ENCODE measurements around the gene CARD11. TPM values are rescaled to one million over a fixed set of nuclear protein-coding genes. Genes with fewer than 3 reads are reported as not detected.

Gene CARD11
- total RNA-seq, 1 donor from 2014 or later, result 9.3 TPM

DNA sequence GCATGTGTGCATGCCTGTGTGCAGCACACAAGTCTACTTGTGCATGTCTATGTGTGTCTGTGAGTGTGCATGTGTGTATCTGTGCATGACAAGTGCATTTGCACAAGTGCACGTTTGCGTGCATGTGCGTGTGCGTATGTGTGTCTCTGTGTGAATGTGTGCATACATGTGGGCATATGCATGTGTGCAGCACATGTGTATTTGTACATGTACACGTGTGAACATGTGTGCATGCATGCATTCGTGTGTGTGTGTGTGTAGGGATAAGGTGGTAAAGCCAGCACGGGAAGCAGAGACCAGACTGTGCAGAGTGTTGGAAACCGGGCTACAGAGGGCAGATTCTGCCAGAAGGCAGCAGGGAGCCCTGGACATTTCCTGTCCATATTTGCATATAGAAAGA, 163.6 kb downstream of the CARD11 start:
- H3K27ac Mint-ChIP-seq, result no peak overlapping the region
- H3K4me3 Mint-ChIP-seq, result no peak overlapping the region
- DNase-seq (ENCODE audit: low spot score in 2 of 2, unreplicated experiment in 2 of 2), result no peak
- no peaks in the 10 kb centered on the region for H3K36me3 Mint-ChIP-seq
- TF ChIP-seq, protein P1, sequence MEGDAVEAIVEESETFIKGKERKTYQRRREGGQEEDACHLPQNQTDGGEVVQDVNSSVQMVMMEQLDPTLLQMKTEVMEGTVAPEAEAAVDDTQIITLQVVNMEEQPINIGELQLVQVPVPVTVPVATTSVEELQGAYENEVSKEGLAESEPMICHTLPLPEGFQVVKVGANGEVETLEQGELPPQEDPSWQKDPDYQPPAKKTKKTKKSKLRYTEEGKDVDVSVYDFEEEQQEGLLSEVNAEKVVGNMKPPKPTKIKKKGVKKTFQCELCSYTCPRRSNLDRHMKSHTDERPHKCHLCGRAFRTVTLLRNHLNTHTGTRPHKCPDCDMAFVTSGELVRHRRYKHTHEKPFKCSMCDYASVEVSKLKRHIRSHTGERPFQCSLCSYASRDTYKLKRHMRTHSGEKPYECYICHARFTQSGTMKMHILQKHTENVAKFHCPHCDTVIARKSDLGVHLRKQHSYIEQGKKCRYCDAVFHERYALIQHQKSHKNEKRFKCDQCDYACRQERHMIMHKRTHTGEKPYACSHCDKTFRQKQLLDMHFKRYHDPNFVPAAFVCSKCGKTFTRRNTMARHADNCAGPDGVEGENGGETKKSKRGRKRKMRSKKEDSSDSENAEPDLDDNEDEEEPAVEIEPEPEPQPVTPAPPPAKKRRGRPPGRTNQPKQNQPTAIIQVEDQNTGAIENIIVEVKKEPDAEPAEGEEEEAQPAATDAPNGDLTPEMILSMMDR (IDR thresholded peaks at IDR 0.05; ENCODE audit: unreplicated experiment), result no peak
- H3K27me3 Mint-ChIP-seq (ENCODE audit: low read depth), result no peaks in the 10 kb centered on the region
- H3K9me3 Mint-ChIP-seq, result no peaks in the 10 kb centered on the region
- peaks cover 11% of the 10 kb centered on the region for H3K4me1 Mint-ChIP-seq

DNA sequence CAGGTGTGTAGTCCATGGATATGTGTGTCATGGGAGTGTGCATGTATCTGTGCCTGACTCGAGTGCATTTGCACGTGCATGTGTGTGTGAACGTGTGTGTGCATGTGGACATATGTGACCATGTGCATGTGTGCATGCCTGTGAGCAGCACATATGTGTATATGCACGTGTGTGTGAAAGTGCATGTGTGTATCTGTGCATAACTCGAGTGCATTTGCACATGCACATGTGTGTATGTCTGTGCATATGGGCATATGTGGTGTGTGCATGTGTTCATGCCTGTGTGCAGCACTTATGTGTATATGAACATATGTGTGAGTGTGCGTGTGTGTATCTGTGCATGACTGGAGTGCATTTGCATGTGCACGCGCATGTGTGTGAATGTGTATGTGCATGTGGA, 164.3 kb downstream of the CARD11 start:
- H3K4me1 Mint-ChIP-seq, result peaks cover 11% of the 10 kb centered on the region
- TF ChIP-seq, protein P1 (IDR thresholded peaks at IDR 0.05; ENCODE audit: unreplicated experiment), result no peak
- H3K9me3 Mint-ChIP-seq, result no peaks in the 10 kb centered on the region
- no peak overlapping the region for H3K4me3 Mint-ChIP-seq
- H3K36me3 Mint-ChIP-seq, result no peaks in the 10 kb centered on the region
- DNase-seq (ENCODE audit: low spot score in 2 of 2, unreplicated experiment in 2 of 2), result no peak
- no peak overlapping the region for H3K27ac Mint-ChIP-seq
- no peaks in the 10 kb centered on the region for H3K27me3 Mint-ChIP-seq (ENCODE audit: low read depth)

DNA sequence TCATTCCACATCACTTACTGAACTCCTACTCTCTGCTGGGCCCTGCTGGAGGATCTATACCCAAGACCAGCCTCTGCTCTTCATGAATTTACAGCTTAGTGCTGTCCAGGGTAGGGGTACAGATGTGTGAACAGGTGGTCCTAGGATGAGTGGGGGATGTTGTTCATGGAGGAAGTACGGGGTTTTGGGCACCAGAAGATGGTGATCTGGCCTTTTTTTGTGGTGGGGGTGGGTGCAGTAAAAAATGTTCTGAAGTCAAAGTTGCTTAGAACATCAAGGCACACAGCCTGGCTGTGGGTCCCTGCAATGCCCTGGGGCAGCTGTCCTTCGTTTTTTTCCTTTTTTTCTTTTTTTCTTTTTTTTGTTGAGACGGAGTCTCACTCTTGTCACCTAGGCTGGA, 165.4 kb downstream of the CARD11 start:
- TF ChIP-seq, protein P1 (IDR thresholded peaks at IDR 0.05; ENCODE audit: unreplicated experiment), result no peak
- no peaks in the 10 kb centered on the region for H3K36me3 Mint-ChIP-seq
- H3K4me3 Mint-ChIP-seq, result no peak overlapping the region
- H3K27ac Mint-ChIP-seq, result no peak overlapping the region
- H3K9me3 Mint-ChIP-seq, result no peaks in the 10 kb centered on the region
- no peak for DNase-seq (ENCODE audit: low spot score in 2 of 2, unreplicated experiment in 2 of 2)
- no peaks in the 10 kb centered on the region for H3K27me3 Mint-ChIP-seq (ENCODE audit: low read depth)
- peaks cover 14% of the 10 kb centered on the region for H3K4me1 Mint-ChIP-seq

DNA sequence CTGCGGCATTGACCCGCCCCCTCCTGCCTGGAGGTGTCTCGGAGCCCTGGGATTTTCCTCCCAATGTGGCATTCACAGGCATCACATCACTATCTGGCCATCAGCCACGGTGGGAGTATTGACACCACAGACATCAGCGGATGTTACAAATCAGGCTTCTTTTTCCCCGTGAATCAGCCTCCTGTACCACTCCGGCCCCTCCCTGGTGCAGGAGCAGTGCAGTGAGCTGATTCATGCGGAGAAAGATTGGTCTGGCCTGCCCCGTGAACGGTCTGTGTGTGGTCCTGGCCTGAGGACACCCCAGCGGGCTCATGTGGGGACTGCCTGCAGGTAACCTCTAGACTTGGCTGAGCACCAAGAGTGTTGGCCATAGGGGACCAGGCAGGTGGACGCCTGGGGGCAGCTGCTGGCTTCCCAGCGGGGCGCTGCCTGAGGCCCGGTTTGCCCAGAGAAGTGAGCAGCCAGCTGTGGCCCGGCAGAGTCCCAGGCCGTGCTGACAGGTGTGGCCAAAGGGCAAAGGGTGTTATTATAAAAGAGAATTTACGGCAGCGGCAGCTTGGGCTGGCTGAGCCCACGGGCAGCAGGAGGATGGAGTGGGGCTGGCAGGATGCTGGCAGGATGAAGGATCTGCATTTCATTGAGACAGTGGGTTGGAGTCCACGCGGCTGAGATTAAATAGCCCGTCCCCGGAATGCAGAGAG, 167.5 kb downstream of the CARD11 start:
- Mint-ChIP-seq H3K27ac (no peak overlapping the region), H3K36me3 (no peaks in the 10 kb centered on the region), H3K4me3 (no peak overlapping the region), H3K4me1 (peaks cover 17% of the 10 kb centered on the region), H3K27me3 (ENCODE audit: low read depth) (no peaks in the 10 kb centered on the region), H3K9me3 (no peaks in the 10 kb centered on the region)
- no peak for DNase-seq (ENCODE audit: low spot score in 2 of 2, unreplicated experiment in 2 of 2)
- TF ChIP-seq, protein P1 (IDR thresholded peaks at IDR 0.05; ENCODE audit: unreplicated experiment), result no peak

DNA sequence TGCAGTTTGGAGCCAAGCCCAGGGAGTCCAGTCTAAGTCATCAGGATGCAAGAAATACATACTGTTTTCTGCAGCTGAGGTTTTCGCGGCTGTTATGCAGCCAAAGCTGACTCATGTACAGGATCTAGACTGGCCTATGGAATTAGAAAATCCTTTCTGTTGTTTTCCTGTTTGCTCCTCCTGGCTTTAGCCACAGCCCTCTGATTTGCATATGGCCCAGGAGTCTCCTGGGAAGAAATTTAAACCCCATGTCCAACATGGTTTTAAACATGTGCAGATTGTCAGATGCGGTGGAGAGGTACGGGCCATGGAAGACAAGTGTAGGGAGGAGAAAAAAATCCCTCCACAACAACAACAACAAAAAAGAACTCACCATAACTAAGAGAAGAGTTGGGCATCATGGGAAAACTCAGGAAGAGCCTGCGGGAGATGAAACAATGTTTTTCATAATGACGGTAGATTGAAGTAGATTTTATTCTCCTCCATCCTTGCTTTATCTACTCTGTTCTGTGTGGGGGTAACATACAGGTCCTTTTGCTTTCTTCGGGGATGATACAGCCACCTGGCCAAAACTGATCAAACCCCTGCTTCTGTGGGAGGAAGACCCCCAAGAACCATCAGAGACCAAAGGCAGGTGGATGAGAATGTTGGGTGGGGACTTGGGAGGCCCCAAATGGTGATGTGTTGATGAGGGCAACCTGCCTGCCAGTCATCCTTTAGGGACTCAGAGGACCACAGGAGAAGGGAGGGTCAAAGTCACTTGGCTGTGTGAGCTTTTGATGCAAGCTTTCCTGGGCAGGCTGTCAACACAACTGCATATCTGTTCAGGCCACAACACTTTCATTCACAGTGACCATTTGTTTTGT, 169.7 kb downstream of the CARD11 start:
- TF ChIP-seq, protein P1 (IDR thresholded peaks at IDR 0.05; ENCODE audit: unreplicated experiment), result no peak
- no peaks in the 10 kb centered on the region for H3K27me3 Mint-ChIP-seq (ENCODE audit: low read depth)
- peak overlapping the region; percentile 98 for H3K27ac Mint-ChIP-seq
- H3K36me3 Mint-ChIP-seq, result no peaks in the 10 kb centered on the region
- peaks cover 23% of the 10 kb centered on the region for H3K4me1 Mint-ChIP-seq
- H3K9me3 Mint-ChIP-seq, result no peaks in the 10 kb centered on the region
- H3K4me3 Mint-ChIP-seq, result no peak overlapping the region
- DNase-seq (ENCODE audit: low spot score in 2 of 2, unreplicated experiment in 2 of 2), result no peak
